ENCODE results near the gene HCK. TPM values are rescaled to one million over a fixed set of nuclear protein-coding genes. Genes with fewer than 3 reads are reported as not detected.
"Not testable (repeated sequence)": the region's sequence is repeated elsewhere in the genome, so short reads cannot be mapped to it uniquely, and the experiment has no call there.

The HCK gene
- total RNA-seq, 1 donor from 2014 or later = 0.54 TPM

- Mint-ChIP-seq H3K9me3 (ENCODE audit: unreplicated experiment) (no peaks in the 10 kb centered on the region), H3K27ac (ENCODE audit: unreplicated experiment) (peak overlapping the region; percentile 53), H3K27me3 (ENCODE audit: unreplicated experiment) (peaks cover 3% of the 10 kb centered on the region), H3K4me1 (ENCODE audit: unreplicated experiment) (peaks cover 23% of the 10 kb centered on the region), H3K36me3 (ENCODE audit: low read depth, unreplicated experiment) (peaks cover 4% of the 10 kb centered on the region), H3K4me3 (ENCODE audit: unreplicated experiment) (no peak overlapping the region)
- no peak for TF ChIP-seq CTCF (IDR thresholded peaks at IDR 0.05; ENCODE audit: unreplicated experiment)
- no peak for DNase-seq (ENCODE audit: low spot score)
These were observed 61.7 kb downstream of the HCK start for GRCh38 chr20:32113591-32114260.

GRCh38 chr20:32114305-32114960 lies 62.4 kb downstream of the HCK start:
- DNase-seq (ENCODE audit: low spot score) = no peak
- Mint-ChIP-seq H3K4me1 (ENCODE audit: unreplicated experiment) (peaks cover 21% of the 10 kb centered on the region), H3K27ac (ENCODE audit: unreplicated experiment) (no peak overlapping the region), H3K36me3 (ENCODE audit: low read depth, unreplicated experiment) (peaks cover 4% of the 10 kb centered on the region), H3K4me3 (ENCODE audit: unreplicated experiment) (no peak overlapping the region), H3K27me3 (ENCODE audit: unreplicated experiment) (peaks cover 3% of the 10 kb centered on the region), H3K9me3 (ENCODE audit: unreplicated experiment) (no peaks in the 10 kb centered on the region)
- no peak for TF ChIP-seq CTCF (IDR thresholded peaks at IDR 0.05; ENCODE audit: unreplicated experiment)

GRCh38 chr20:32115211-32115767 lies 63.2 kb downstream of the HCK start:
- Mint-ChIP-seq H3K4me1 (ENCODE audit: unreplicated experiment) (peaks cover 16% of the 10 kb centered on the region), H3K36me3 (ENCODE audit: low read depth, unreplicated experiment) (peaks cover 4% of the 10 kb centered on the region), H3K27ac (ENCODE audit: unreplicated experiment) (no peak overlapping the region), H3K4me3 (ENCODE audit: unreplicated experiment) (no peak overlapping the region), H3K9me3 (ENCODE audit: unreplicated experiment) (no peaks in the 10 kb centered on the region), H3K27me3 (ENCODE audit: unreplicated experiment) (peaks cover 3% of the 10 kb centered on the region)
- TF ChIP-seq CTCF (IDR thresholded peaks at IDR 0.05; ENCODE audit: unreplicated experiment) = no peak
- DNase-seq (ENCODE audit: low spot score) = no peak

- no peak for TF ChIP-seq CTCF (IDR thresholded peaks at IDR 0.05; ENCODE audit: unreplicated experiment)
- Mint-ChIP-seq H3K4me3 (ENCODE audit: unreplicated experiment) (no peak overlapping the region), H3K27me3 (ENCODE audit: unreplicated experiment) (peaks cover 3% of the 10 kb centered on the region), H3K9me3 (ENCODE audit: unreplicated experiment) (no peaks in the 10 kb centered on the region), H3K4me1 (ENCODE audit: unreplicated experiment) (peaks cover 13% of the 10 kb centered on the region), H3K27ac (ENCODE audit: unreplicated experiment) (no peak overlapping the region), H3K36me3 (ENCODE audit: low read depth, unreplicated experiment) (peaks cover 4% of the 10 kb centered on the region)
- DNase-seq (ENCODE audit: low spot score) = no peak
These were observed 64.1 kb downstream of the HCK start for GRCh38 chr20:32116079-32116521.

GRCh38 chr20:32116796-32117195 lies 64.8 kb downstream of the HCK start:
- H3K27me3 Mint-ChIP-seq (ENCODE audit: unreplicated experiment); DNase-seq (ENCODE audit: low spot score); H3K27ac Mint-ChIP-seq (ENCODE audit: unreplicated experiment); H3K36me3 Mint-ChIP-seq (ENCODE audit: low read depth, unreplicated experiment); H3K4me3 Mint-ChIP-seq (ENCODE audit: unreplicated experiment); H3K4me1 Mint-ChIP-seq (ENCODE audit: unreplicated experiment); H3K9me3 Mint-ChIP-seq (ENCODE audit: unreplicated experiment): not testable (repeated sequence)

GRCh38 chr20:32118427-32118826 lies 66.4 kb downstream of the HCK start:
- not testable (repeated sequence) for H3K4me3 Mint-ChIP-seq (ENCODE audit: unreplicated experiment); DNase-seq (ENCODE audit: low spot score); H3K36me3 Mint-ChIP-seq (ENCODE audit: low read depth, unreplicated experiment); H3K9me3 Mint-ChIP-seq (ENCODE audit: unreplicated experiment); H3K4me1 Mint-ChIP-seq (ENCODE audit: unreplicated experiment); H3K27ac Mint-ChIP-seq (ENCODE audit: unreplicated experiment); H3K27me3 Mint-ChIP-seq (ENCODE audit: unreplicated experiment)
